DMS53 treated with DMSO at 0.1 percent for 48 hours (cell line): Measurements from ENCODE around the gene PRSS27.
"Not testable (repeated sequence)": the region's sequence is repeated elsewhere in the genome, so short reads cannot be mapped to it uniquely, and the experiment has no call there.

Source experiments
- DNase-seq: peaks from one replicate; lab custom pipeline; 2025; ENCODE audit not compliant: unreplicated experiment; lab: John Stamatoyannopoulos, UW

The PRSS27 gene

GRCh38 chr16:2728034-2728433 is 8.0 kb upstream of the PRSS27 start:
- DNase-seq: no peak

- no peak for DNase-seq
These were observed 6.9 kb upstream of the PRSS27 start for GRCh38 chr16:2726923-2727322.

GRCh38 chr16:2724816-2725348 is 4.9 kb upstream of the PRSS27 start:
- no peak for DNase-seq

- no peak for DNase-seq
These were observed 4.2 kb upstream of the PRSS27 start for GRCh38 chr16:2724088-2724676.

GRCh38 chr16:2721634-2722173 is 1.7 kb upstream of the PRSS27 start:
- DNase-seq: not testable (repeated sequence)

GRCh38 chr16:2720719-2721633 is 952 bp upstream of the PRSS27 start:
- peak; percentile 26 for DNase-seq

- DNase-seq: peak; percentile 29
These were observed 528 bp downstream of the PRSS27 start for GRCh38 chr16:2719328-2720063.

- DNase-seq: no peak
These were observed 2.4 kb downstream of the PRSS27 start for GRCh38 chr16:2717383-2718263.

- no peak for DNase-seq
These were observed 3.1 kb downstream of the PRSS27 start for GRCh38 chr16:2716948-2717347.

- DNase-seq: no peak
These were observed 3.8 kb downstream of the PRSS27 start for GRCh38 chr16:2715966-2716885.

GRCh38 chr16:2715519-2715918 is 4.5 kb downstream of the PRSS27 start:
- no peak for DNase-seq

GRCh38 chr16:2715064-2715463 is 5.0 kb downstream of the PRSS27 start:
- DNase-seq: no peak

- DNase-seq: peak; percentile 70
These were observed 5.8 kb downstream of the PRSS27 start for GRCh38 chr16:2713985-2714774.

- DNase-seq: no peak
These were observed 6.5 kb downstream of the PRSS27 start for GRCh38 chr16:2713523-2713922.

GRCh38 chr16:2712546-2712945 is 7.5 kb downstream of the PRSS27 start:
- no peak for DNase-seq

- DNase-seq: no peak
These were observed 8.0 kb downstream of the PRSS27 start for GRCh38 chr16:2712063-2712441.

GRCh38 chr16:2711370-2712062 is 8.5 kb downstream of the PRSS27 start:
- DNase-seq: no peak

GRCh38 chr16:2710711-2711231 is 9.3 kb downstream of the PRSS27 start:
- DNase-seq: no peak
